C4-2B (cell line): ENCODE measurements around the gene ANGPTL8.

Experiments
- CTCF ChIP-seq: fragments of 450-650 bp; conservative IDR thresholded peaks from 2 replicates; pipeline ENCODE4 v1.5.1; 2017; ENCODE audit warnings: mild to moderate bottlenecking
- ZFX ChIP-seq: fragments of 450-650 bp; IDR thresholded peaks from 2 replicates; pipeline ENCODE4 v1.6.1; 2017

DNA sequence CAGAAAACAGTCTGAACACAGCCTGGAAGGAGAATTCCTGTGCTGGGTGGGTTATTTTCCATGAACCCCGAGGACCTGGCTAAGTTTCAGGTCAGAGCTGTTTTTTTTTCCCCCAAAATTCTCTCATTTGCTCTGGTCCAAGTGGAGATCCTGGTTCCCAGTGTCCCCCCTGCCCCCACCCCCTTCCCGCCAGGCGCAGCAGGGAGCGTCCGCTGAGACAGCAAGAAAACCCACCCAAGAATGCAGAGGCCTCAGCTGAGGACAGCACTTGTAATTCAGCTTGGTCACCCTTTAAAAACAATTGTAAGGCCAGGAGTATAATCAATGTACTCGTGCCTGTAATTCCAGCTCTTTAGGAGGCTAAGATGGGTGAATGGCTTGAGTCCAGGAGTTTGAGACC lies 45.1 kb downstream of the ANGPTL8 start:
- no peak for TF ChIP-seq ZFX
- TF ChIP-seq CTCF: no peak
